GM12872 (cell line): Measurements from ENCODE around the gene RB1.

Experiments used
- TF ChIP-seq, protein P1 (sequence below): IDR thresholded peaks from 3 replicates; pipeline ENCODE4 v1.5.1; 2011; ENCODE audit warnings: low read depth, mild to moderate bottlenecking, low read length, moderate library complexity; ENCODE audit not compliant: insufficient read depth

RB1 gene

GRCh38 chr13:48275507-48275906, 28.0 kb upstream of the RB1 start:
- TF ChIP-seq, protein P1, sequence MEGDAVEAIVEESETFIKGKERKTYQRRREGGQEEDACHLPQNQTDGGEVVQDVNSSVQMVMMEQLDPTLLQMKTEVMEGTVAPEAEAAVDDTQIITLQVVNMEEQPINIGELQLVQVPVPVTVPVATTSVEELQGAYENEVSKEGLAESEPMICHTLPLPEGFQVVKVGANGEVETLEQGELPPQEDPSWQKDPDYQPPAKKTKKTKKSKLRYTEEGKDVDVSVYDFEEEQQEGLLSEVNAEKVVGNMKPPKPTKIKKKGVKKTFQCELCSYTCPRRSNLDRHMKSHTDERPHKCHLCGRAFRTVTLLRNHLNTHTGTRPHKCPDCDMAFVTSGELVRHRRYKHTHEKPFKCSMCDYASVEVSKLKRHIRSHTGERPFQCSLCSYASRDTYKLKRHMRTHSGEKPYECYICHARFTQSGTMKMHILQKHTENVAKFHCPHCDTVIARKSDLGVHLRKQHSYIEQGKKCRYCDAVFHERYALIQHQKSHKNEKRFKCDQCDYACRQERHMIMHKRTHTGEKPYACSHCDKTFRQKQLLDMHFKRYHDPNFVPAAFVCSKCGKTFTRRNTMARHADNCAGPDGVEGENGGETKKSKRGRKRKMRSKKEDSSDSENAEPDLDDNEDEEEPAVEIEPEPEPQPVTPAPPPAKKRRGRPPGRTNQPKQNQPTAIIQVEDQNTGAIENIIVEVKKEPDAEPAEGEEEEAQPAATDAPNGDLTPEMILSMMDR = no peak

GRCh38 chr13:48278806-48279205, 24.7 kb upstream of the RB1 start:
- TF ChIP-seq, protein P1 = no peak

DNA sequence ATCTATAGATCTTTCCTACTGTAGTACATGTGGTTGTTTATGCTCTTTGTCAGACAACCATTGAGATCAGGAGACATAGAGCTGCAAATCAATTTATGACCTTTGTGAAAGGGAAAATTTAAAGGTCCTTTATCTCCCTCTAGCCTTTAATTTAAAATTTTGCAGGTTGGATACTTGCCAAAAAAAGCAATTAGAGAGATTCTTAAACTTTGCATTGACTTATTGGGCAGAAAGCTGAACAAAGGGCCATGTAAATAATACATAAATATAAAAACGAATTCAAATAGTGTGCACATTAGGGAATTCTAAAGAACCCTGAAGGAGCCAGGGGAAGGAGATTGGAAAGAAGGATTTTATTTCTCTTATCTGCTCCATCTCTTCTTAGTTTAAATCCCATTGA, 22.0 kb upstream of the RB1 start:
- TF ChIP-seq, protein P1 = no peak

GRCh38 chr13:48291730-48292129, 11.8 kb upstream of the RB1 start:
- TF ChIP-seq, protein P1 = no peak

GRCh38 chr13:48292650-48293049, 10.9 kb upstream of the RB1 start:
- TF ChIP-seq, protein P1 = no peak

DNA sequence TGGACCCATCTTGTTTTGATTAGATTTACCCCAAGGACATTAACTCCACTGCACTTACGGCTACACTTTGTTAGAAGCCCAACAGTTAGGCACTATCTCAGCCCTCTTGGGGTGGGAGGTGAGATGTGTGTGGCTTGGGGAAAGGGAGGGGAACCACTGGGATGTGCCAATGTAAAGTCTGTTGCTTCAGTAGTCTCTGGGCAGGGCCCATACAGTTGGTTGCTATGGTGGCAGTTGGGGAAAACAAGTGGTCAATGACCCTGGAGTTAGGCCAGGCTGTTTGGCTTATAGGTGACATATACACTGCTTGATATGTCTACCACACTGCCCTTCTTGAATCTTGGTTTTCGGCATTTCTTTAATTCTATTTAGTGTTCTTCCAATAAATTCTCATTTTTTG, 8.9 kb upstream of the RB1 start:
- TF ChIP-seq, protein P1 = no peak

- TF ChIP-seq, protein P1 = no peak
These were observed 8.3 kb upstream of the RB1 start for GRCh38 chr13:48295271-48295670.

DNA sequence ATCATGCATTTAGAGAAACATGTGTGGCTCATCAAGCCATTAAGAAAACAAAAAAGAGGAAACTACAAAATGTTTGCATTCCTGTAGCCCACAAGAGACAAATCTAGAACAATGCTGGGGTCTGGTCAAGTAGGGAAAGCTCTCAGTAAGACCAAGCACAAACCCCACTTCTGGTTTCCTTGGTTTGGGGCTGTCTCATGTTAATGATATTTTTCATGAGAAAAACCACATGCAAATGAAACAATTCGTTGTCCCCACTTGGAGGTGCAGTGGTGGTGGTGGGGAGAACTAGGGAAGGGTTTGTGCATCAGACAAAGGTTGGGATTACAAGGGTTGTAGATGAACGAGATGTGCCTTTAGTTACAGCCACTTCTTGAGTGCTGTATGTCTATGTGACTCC, 7.0 kb upstream of the RB1 start:
- TF ChIP-seq, protein P1 = no peak
